Lower lobe of right lung (tissue), 2 donors: ENCODE data around the gene SOAT2. TPM values are rescaled to one million over a fixed set of nuclear protein-coding genes. Genes with fewer than 3 reads are reported as not detected.
A peak's percentile ranks its signal among the peaks of the same experiment; 100 is the strongest.

Experiments
- ATAC-seq, 2 donors: fragments of 200-7000 bp; cut with Tn5 transposase; one replicate each; pipeline ENCODE4 v1.9.1; 2020 to 2022; ENCODE audit warnings: mild to moderate bottlenecking in 2 of 2, moderate library complexity in 2 of 2
- DNase-seq: peaks from one replicate; pipeline ENCODE4 v3.0.0-alpha.2; 2020
- H3K27ac ChIP-seq: fragments of 200-600 bp; one replicate; pipeline ENCODE4 v1.8.0; 2022
- H3K27me3 ChIP-seq: fragments of 200-600 bp; one replicate; pipeline ENCODE4 v1.8.0; 2022; ENCODE audit warnings: low read depth
- H3K36me3 ChIP-seq: fragments of 200-600 bp; one replicate; pipeline ENCODE4 v1.8.0; 2022; ENCODE audit warnings: mild to moderate bottlenecking
- H3K4me1 ChIP-seq: fragments of 200-600 bp; one replicate; pipeline ENCODE4 v1.8.0; 2022
- H3K4me3 ChIP-seq: fragments of 200-600 bp; one replicate; pipeline ENCODE4 v1.8.0; 2022; ENCODE audit warnings: mild to moderate bottlenecking
- H3K9me3 ChIP-seq: fragments of 200-600 bp; one replicate; pipeline ENCODE4 v1.8.0; 2022
- intact Hi-C: fragments of 100-400 bp; cut with DNase I; formaldehyde crosslinking; loops from one replicate; pipeline ENCODE4 v1.11.0; 2022
- total RNA-seq: library from RNA; stranded (reverse); fragmentation: NEBNext Ultra II Directional; extraction: Animal tissue kit (Norgen Biotek cat#: 25700); gene quantifications from one replicate; pipeline ENCODE4 v1.2.1, GENCODE V29; 2021
- TF ChIP-seq, protein P1 (sequence below): fragments of 200-600 bp; IDR thresholded peaks from one replicate; pipeline ENCODE4 v1.8.0; 2022; ENCODE audit warnings: antibody characterized with exemption, mild to moderate bottlenecking
- donor health status: DM: no; HTN: yes; CAD: no; lungs with severe emphysema.

SOAT2 gene
- total RNA-seq, 1 donor from 2014 or later, result not detected

DNA sequence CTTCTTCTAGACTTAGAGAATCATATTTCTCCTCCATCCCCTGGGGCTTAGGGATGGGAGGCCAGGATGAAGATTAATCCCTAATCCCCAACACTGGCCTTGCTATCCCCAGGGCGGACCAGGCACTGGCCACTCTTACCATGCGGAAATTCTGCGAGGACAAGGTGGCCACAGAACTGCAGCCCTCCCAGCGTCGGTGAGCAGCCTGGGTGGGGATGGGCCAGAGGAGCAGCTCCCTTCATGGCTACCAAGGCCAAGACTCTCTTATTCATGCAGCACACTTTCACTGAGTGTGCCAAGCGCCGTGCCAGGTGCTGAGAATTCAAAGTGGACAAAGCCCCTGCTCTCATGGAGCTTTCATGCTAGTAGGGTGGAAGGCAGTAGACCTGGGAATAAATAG lies 46.4 kb upstream of the SOAT2 start:
- intact Hi-C loops, result no loop called here
- ATAC-seq (no peak), DNase-seq (peak; percentile 29)
- H3K27me3 ChIP-seq, result no peaks in the 10 kb centered on the region
- H3K36me3 ChIP-seq, result peaks cover 91% of the 10 kb centered on the region
- no peak overlapping the region for H3K27ac ChIP-seq
- no peak overlapping the region for H3K4me3 ChIP-seq
- peaks cover 68% of the 10 kb centered on the region for H3K4me1 ChIP-seq
- no peaks in the 10 kb centered on the region for H3K9me3 ChIP-seq
- TF ChIP-seq, protein P1, sequence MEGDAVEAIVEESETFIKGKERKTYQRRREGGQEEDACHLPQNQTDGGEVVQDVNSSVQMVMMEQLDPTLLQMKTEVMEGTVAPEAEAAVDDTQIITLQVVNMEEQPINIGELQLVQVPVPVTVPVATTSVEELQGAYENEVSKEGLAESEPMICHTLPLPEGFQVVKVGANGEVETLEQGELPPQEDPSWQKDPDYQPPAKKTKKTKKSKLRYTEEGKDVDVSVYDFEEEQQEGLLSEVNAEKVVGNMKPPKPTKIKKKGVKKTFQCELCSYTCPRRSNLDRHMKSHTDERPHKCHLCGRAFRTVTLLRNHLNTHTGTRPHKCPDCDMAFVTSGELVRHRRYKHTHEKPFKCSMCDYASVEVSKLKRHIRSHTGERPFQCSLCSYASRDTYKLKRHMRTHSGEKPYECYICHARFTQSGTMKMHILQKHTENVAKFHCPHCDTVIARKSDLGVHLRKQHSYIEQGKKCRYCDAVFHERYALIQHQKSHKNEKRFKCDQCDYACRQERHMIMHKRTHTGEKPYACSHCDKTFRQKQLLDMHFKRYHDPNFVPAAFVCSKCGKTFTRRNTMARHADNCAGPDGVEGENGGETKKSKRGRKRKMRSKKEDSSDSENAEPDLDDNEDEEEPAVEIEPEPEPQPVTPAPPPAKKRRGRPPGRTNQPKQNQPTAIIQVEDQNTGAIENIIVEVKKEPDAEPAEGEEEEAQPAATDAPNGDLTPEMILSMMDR, result no peak

DNA sequence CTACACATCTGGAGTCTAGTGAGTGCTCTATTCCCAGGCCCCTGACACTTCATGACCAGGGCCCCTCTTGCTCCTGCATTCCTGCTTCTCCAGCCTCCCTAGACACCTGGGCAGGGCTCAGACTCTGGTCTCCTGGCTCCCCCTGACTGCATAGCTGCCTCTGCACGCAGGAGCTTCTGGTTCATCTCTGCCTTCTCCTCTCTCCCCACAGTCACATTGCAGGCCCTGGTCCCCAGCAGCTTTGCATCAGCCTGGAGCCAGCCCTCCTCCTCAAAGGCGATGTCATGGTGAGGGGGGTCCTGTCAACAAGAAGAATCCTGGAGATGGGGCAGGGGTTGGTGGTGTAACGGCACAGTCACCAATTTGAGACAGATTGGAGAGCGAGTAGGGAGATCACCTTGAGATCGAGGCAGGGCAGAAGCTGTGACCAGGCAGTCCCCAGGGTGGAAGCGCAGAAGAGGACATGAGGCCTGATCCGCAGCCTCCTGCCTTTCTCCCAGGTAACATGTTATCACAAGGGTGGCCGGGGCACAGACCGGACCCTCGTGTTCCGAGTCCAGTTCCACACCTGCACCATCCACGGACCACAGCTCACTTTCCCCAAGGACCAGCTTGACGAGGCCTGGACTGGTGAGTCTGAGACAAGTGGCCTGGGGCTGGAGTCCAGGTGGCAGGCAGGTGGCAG lies 45.3 kb upstream of the SOAT2 start:
- no peak for ATAC-seq
- H3K4me3 ChIP-seq, result no peak overlapping the region
- H3K9me3 ChIP-seq, result no peaks in the 10 kb centered on the region
- intact Hi-C loops, result no loop called here
- TF ChIP-seq, protein P1, result no peak
- H3K27me3 ChIP-seq, result no peaks in the 10 kb centered on the region
- DNase-seq, result peak; percentile 45
- H3K4me1 ChIP-seq, result peaks cover 68% of the 10 kb centered on the region
- H3K36me3 ChIP-seq, result peaks cover 96% of the 10 kb centered on the region
- H3K27ac ChIP-seq, result no peak overlapping the region

DNA sequence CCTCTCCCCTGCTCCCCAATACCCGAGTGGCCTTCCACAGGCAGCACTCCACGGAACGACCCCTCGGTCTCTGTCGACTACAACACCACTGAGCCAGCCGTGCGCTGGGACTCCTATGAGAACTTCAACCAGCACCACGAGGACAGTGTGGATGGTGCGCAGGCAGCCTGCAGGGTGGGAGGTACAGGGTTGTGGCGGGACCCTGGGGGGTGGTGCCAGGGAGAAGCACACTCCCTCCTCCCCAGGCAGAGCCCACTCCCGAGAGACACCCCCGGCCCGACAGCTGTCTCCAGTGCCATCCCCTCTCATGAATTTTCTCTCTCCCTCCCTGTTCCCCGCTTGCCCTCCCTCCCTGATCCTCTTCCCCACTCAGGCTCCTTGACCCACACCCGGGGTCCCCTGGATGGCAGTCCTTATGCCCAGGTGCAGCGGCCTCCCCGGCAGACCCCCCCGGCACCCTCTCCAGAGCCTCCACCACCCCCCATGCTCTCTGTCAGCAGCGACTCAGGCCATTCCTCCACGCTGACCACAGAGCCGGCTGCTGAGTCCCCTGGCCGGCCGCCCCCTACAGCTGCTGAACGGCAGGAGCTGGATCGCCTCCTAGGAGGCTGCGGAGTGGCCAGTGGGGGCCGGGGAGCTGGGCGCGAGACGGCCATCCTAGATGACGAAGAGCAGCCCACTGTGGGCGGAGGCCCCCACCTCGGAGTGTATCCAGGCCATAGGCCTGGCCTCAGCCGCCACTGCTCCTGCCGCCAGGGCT lies 44.4 kb upstream of the SOAT2 start:
- DNase-seq, result peak; percentile 45
- no peaks in the 10 kb centered on the region for H3K9me3 ChIP-seq
- H3K4me1 ChIP-seq, result peaks cover 66% of the 10 kb centered on the region
- peaks cover 97% of the 10 kb centered on the region for H3K36me3 ChIP-seq
- no peak overlapping the region for H3K4me3 ChIP-seq
- no peak overlapping the region for H3K27ac ChIP-seq
- intact Hi-C loops, result no loop called here
- no peak for ATAC-seq
- TF ChIP-seq, protein P1, result no peak
- no peaks in the 10 kb centered on the region for H3K27me3 ChIP-seq

DNA sequence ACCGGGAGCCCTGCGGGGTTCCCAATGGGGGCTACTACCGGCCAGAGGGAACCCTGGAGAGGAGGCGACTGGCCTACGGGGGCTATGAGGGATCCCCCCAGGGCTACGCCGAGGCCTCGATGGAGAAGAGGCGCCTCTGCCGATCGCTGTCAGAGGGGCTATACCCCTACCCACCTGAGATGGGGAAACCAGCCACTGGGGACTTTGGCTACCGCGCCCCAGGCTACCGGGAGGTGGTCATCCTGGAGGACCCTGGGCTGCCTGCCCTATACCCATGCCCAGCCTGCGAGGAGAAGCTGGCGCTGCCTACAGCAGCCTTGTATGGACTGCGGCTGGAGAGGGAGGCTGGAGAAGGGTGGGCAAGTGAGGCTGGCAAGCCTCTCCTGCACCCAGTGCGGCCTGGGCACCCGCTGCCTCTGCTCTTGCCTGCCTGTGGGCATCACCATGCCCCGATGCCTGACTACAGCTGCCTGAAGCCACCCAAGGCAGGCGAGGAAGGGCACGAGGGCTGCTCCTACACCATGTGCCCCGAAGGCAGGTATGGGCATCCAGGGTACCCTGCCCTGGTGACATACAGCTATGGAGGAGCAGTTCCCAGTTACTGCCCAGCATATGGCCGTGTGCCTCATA lies 43.7 kb upstream of the SOAT2 start:
- TF ChIP-seq, protein P1, result no peak
- peaks cover 100% of the 10 kb centered on the region for H3K36me3 ChIP-seq
- DNase-seq (peak; percentile 41), ATAC-seq (no peak)
- H3K27ac ChIP-seq, result peak overlapping the region; percentile 18
- H3K27me3 ChIP-seq, result no peaks in the 10 kb centered on the region
- no peak overlapping the region for H3K4me3 ChIP-seq
- H3K4me1 ChIP-seq, result peaks cover 62% of the 10 kb centered on the region
- no peaks in the 10 kb centered on the region for H3K9me3 ChIP-seq
- intact Hi-C loops, result no loop called here

DNA sequence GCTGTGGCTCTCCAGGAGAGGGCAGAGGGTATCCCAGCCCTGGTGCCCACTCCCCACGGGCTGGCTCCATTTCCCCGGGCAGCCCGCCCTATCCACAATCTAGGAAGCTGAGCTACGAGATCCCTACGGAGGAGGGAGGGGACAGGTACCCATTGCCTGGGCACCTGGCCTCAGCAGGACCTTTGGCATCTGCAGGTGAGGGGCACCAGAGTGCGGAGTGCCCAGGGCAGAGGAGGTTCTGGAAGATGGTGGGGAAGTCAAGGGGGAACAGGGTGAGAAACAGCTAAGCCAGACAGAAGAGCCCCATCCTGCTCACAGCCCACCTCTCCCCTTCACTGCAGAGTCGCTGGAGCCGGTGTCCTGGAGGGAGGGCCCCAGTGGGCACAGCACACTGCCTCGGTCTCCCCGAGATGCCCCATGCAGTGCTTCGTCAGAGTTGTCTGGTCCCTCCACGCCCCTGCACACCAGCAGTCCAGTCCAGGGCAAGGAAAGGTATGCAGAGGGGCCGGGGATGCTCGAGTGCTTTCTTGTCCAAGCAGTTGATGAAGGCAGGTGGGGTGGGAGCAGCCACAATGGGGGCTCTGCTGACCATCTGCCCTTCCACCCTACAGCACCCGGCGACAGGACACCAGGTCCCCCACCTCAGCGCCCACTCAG lies 43.1 kb upstream of the SOAT2 start:
- Histone ChIP-seq H3K27me3 (no peaks in the 10 kb centered on the region), H3K4me1 (peaks cover 55% of the 10 kb centered on the region), H3K36me3 (peaks cover 100% of the 10 kb centered on the region), H3K27ac (peak overlapping the region; percentile 67), H3K9me3 (no peaks in the 10 kb centered on the region), H3K4me3 (no peak overlapping the region)
- DNase-seq (peak; percentile 44), ATAC-seq (no peak)
- intact Hi-C loops, result no loop called here
- TF ChIP-seq, protein P1, result no peak
